DMS53 treated with DMSO at 0.1 percent for 48 hours (cell line): Measurements from ENCODE around the gene TRUB1.
A peak's percentile ranks its signal among the peaks of the same experiment; 100 is the strongest.
"Not testable (repeated sequence)": the region's sequence is repeated elsewhere in the genome, so short reads cannot be mapped to it uniquely, and the experiment has no call there.

Experiments
- DNase-seq: peaks from one replicate; lab custom pipeline; 2025; ENCODE audit not compliant: unreplicated experiment; lab: John Stamatoyannopoulos, UW

The TRUB1 gene

DNA sequence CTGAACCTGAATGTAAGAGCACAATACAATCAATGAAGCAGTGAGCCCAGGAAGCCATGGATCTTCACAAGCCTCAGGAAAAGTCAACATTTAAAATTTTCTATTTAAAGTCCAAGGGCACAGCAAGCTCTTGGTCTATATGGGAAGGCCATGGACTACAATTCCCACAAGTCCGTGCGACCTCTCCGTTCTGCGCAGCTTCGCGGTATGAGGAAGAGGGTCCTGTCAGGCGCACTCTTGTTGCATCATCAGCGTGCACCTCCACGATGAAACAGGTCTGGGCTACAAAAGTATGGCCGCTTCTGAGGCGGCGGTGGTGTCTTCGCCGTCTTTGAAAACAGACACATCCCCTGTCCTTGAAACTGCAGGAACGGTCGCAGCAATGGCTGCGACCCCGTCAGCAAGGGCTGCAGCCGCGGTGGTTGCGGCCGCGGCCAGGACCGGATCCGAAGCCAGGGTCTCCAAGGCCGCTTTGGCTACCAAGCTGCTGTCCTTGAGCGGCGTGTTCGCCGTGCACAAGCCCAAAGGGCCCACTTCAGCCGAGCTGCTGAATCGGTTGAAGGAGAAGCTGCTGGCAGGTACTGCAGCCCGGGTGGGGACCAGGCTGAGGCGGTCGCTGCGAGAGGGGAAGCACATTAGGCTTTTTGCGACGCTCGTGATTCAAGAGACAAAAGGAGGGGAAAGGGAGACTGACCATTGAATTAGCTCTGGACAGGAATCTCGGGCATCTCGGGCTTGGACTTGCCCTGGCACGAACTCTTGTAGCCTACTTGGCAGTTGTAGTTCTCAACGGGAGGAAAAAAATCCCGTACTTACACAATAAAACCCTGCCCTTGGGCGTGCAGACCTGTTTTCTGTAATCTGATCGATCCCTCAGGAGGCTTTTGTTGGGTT lies at the start of gene TRUB1:
TSS of gene TRUB1 (plus strand) at position 234 of the 894 bp plus-strand sequence. CDS start at position 293, 59 bp downstream.
- DNase-seq, result peak; percentile 82

DNA sequence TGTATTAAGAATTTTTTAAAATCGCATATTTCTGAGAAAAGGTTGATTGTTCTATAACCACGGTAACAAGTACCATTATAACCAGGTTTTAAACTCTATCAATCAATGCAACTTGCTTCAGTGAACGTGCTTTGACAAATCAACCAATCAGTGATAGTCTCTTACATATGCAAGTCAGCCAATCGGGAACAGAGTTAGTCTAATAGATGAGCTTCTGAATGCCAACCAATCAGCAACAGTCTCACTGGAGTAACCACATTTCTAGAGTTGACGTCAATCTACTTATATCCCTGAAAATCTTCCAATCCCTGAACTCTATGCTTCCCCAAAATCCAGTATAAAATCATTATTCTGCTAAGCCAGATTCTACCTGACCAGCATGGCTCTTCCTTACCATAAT lies 44.7 kb upstream of the TRUB1 start:
- DNase-seq, result no peak

DNA sequence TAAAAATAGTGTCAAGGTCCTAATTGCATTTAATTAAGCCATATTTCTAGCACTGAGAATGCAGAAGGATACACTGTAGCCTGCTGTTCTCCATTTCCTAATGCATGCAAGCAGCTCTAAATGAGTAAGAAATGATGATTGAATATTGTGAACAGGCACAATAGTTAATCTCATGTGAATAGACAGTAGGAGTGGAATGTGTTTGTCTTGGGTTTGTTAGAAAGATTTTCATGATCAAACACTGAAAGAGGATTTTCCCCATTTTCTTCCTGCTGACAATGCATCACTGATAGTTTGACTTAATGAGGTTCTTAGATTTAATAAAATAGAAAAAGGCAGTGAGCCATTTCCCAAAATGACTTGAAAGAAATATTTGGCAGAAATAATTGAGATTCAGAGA lies 43.1 kb upstream of the TRUB1 start:
- no peak for DNase-seq

- not testable (repeated sequence) for DNase-seq
These were observed 41.0 kb upstream of the TRUB1 start for GRCh38 chr10:114897011-114897410.

DNA sequence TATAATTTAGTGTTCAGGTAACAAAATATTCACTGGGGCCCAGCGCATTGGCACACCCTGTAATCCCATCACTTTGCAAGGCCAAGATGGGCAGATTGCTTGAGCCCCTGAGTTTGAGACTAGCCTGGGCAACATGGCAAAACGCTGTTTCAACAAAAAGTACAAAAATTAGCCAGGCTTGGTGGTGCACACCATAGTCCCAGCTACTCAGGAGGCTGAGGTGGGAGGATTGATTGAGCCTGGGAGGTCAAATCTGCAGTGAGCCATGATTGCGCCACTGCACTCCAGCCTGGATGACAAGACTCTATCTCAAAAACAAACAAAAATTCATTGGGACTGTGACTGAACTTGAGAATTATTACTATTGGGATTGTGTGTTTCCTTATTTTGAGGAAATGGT lies 40.4 kb upstream of the TRUB1 start:
- no peak for DNase-seq

GRCh38 chr10:114899982-114900381 lies 38.0 kb upstream of the TRUB1 start:
- DNase-seq, result no peak

GRCh38 chr10:114900658-114901057 lies 37.3 kb upstream of the TRUB1 start:
- no peak for DNase-seq

- DNase-seq, result no peak
These were observed 35.8 kb upstream of the TRUB1 start for GRCh38 chr10:114902151-114902550.

DNA sequence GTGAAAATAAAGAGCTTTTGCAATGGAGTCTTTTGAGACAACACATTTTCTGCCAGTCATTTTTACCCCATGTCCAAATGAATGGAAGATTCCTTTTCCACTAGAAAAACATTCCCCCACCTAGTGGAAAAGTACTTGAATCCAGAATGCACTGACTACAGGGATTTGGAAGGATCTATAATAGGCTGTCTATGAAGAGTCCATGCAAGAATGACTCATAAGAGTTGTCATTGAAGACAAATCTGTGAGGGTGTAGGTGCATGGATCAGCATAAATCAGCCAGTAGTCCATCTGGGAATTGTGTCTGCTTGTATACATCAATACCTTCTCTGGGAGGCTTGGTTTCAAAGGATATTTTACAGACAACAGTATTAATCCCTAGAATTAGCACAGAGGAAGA lies 32.5 kb upstream of the TRUB1 start:
- peak; percentile 5 for DNase-seq

- DNase-seq, result no peak
These were observed 31.0 kb upstream of the TRUB1 start for GRCh38 chr10:114906981-114907380.

DNA sequence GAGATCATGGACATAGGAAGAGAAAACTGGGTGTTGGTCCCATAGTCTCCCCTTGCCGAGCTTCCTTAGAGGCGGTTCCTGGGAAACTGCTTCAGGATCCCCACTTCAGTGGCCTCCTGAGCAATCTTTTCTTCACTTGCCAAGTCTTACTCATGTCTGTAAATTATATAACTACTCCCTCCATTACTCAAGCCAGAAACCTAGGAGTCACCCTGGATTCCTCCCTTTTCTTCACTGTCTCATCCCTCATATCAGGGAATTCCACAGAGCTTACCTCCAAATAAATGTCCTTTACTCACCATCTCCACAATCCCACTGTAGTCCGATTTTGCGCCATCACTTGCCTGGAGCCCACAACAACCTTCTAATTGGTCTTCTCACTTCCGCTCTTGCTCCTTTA lies 29.1 kb upstream of the TRUB1 start:
- no peak for DNase-seq

DNA sequence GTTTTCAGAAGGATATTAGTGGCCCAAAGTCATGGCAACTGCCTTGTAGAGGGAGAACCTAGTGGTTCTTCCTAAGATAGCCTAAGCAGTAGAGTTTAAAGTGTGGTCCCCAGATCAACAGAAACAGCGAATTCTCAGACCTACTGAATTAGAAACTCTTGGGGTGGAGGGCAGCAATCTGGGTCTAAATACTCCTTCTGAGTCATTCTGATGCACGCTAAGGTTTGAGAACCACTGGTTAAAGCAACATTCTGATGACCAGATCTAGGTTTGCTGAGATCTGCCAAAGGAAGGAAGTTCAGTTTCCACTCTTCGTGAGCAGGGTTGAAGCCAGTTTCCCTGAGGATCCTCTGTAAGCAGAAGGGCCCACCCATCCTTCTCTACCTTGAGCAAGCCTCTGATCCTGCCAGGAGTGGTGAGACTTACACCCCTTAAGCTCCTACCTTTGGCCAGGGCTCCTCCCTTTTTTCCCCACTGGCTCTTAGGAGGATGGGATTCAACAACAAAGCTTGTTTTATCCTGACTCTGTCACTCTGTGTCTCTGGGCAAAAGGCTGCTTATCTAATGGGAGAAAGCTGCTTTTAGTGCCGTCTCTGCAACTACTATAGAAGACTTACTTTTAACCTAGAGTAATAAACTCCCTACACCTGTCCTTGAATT lies 26.8 kb upstream of the TRUB1 start:
- DNase-seq, result no peak

GRCh38 chr10:114911801-114912469 lies 26.1 kb upstream of the TRUB1 start:
- DNase-seq, result no peak

- DNase-seq, result no peak
These were observed 25.5 kb upstream of the TRUB1 start for GRCh38 chr10:114912470-114912859.

- DNase-seq, result no peak
These were observed 23.4 kb upstream of the TRUB1 start for GRCh38 chr10:114914560-114914959.

DNA sequence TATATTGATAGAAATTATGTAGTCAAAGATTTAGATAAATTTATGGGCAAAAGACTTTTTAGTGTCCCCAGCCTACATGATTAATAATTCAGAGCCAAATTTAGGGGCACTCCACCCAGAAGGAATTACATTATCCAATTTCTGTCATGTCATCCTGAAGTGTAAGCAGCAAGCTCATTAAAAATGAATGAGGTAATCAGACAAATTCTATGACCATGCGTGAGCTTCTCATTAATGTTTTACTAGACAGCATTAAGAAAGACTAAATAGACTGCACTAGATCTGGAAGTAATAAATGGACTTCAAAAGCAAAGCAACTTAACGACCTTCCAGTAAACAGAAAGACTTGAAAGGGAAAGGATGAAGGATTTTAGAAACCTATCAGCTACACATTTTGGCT lies 22.7 kb upstream of the TRUB1 start:
- DNase-seq, result no peak

- DNase-seq, result no peak
These were observed 21.3 kb upstream of the TRUB1 start for GRCh38 chr10:114916653-114917052.

DNA sequence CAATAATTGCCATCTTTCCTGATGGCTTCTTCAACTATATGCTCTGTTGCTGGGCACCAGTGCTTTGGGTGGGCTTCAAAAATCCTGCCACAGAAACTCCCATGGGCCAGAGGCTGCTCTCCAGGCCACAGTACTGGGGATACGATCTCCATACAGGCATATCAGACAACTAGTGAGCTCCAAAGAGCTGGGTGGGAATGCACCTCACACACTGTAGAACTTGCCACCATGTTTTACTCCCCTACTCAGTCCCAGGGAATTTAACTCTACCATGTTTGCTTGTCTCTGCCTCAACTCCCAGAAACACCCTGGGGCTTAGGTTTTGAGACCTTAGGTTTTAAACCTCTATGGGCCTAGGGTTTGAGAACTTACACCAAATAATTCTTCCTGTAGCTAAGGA lies 20.5 kb upstream of the TRUB1 start:
- no peak for DNase-seq

DNA sequence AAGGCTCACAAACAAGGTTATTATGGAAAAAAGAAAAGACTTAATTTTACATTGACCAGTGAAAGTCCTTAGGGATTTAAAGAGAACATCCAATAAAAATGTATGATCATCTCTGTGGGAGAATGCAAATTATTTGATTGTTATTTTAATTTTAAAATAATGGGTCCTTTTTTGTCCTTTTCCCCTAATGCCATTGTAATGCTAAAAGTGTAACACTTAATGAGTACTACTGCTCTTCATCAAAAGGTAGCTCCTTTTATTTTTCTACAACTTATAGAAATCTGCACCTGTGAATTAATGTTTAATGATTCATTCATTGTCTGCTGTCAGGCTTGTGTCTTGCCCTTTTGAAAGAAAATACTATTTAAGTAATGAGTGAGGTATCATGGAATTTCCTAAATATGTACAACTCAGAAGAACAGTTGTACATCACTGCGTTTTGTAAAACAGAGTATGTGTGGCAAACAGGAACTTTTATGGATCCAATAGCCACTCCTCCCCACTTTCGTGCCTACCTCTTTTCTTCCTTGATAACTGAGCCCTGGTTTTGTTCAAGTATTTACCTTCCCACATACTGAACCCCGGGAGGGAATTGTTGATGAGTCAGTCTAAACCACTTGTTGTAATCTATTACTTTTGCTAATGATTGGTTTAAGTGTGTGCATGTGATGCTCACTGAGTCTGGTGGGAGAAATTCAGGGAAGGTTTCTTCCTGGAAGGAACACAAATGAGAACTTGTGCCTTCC lies 19.9 kb upstream of the TRUB1 start:
- DNase-seq, result no peak

DNA sequence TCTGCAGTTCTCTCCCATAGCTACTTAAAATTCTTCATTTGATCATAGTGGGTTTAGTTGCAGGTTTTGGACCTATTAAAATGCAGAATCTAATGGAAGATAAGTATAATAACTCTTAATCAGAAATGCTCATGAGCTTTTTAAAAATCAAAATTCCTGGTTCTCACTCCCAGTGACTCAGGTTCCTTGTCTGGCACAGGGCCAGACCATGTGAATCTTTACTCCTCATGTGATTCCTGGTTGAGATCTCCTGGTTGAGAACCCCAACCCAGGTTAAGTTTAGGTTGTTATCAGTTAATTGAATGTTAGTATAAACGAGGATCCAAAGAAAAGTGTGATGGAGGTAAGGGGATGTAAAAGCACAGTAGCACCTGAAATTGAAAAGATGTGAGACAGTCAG lies 17.5 kb upstream of the TRUB1 start:
- DNase-seq, result no peak

DNA sequence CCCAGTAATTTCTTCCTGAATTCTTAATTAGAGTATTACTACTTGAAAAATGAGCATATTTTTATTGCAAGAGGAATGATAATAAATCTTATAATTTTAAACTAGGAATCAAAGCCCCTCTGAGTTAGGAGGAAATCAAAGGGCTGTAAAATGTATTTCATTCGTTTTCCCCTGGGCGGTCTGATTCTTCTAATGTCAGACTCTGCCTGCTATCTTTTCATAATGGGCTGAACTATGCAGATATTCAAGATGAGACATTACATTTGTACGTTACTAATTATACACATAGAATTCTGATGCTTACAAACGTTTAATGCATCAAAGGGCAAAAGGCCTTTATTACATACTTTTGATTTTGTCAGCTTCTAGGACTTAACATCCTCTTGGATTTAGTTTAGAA lies 16.0 kb upstream of the TRUB1 start:
- no peak for DNase-seq
